ENCODE data around the gene LAPTM4A.

DNA sequence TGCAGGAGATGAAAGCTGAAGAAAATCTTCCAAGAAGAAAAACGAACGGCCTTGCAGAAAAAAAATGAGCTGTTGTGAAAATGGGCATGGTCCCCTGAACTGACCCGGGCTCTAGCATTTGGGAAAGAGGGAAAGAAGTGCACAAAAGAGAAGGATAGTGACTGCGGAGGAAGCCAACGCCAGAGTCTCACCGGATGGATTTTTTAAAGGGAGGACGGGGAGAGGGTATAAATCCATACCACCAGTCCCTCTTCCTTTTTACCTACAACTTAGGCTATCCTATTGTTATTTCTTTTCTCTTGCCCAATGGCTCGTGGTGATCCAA is 62.1 kb downstream of the LAPTM4A start:
- no peak for TF ChIP-seq POLR2A (IDR thresholded peaks at IDR 0.05)
- no peak for TF ChIP-seq CTCF (IDR thresholded peaks at IDR 0.05)
- TF ChIP-seq POLR2AphosphoS5 (IDR thresholded peaks at IDR 0.05; ENCODE audit: insufficient read depth in 1 of 2, low read depth in 1 of 2), result no peak

Measured in vagina (tissue), 2 donors.